HG02943 (cell line): ENCODE measurements around the gene MEF2B.
"Not testable (repeated sequence)": the region's sequence is repeated elsewhere in the genome, so short reads cannot be mapped to it uniquely, and the experiment has no call there.

Source experiments
- ATAC-seq: cut with Tn5 transposase; IDR thresholded peaks from one replicate; pipeline ENCODE4 v1.9.1; 2021; ENCODE audit warnings: mild to moderate bottlenecking, low read depth, moderate library complexity; ENCODE audit not compliant: unreplicated experiment

MEF2B gene

DNA sequence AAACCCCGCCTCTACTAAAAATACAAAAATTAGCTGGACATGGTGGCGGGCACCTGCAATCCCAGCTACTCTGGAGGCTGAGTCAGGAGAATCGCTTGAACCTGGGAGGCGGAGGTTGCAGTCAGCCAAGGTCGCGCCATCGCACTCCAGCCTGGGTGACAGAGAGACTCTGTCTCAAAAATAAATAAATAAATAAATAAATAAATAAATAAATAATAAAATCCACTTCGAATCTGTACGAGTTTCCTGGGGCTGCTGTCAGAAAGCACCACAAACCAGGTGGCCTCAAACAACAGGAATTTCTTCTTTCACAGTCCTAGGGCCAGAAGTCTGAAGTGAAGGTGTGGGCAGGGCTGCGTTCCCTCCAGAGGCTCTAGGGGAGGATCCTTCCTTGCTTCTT is 67.5 kb downstream of the MEF2B start:
- not testable (repeated sequence) for ATAC-seq

DNA sequence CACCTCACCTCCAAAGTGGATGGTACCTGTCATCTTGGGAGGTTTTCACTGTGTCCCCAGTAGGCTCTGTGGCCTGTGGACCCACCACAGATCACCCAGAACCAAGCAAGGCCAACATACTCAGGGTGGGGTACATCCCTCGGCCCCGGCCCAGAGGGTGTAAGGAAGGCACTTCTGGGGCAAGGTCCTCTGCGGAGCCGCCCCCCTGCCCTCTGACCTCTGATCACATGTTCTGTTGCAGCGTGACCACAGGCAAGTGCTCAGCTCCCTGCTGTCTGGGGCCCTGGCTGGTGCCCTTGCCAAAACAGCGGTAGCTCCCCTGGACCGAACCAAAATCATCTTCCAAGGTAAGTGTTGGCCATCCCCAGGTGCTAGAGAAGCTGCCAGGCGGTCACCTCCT is 68.5 kb downstream of the MEF2B start:
- ATAC-seq = no peak

DNA sequence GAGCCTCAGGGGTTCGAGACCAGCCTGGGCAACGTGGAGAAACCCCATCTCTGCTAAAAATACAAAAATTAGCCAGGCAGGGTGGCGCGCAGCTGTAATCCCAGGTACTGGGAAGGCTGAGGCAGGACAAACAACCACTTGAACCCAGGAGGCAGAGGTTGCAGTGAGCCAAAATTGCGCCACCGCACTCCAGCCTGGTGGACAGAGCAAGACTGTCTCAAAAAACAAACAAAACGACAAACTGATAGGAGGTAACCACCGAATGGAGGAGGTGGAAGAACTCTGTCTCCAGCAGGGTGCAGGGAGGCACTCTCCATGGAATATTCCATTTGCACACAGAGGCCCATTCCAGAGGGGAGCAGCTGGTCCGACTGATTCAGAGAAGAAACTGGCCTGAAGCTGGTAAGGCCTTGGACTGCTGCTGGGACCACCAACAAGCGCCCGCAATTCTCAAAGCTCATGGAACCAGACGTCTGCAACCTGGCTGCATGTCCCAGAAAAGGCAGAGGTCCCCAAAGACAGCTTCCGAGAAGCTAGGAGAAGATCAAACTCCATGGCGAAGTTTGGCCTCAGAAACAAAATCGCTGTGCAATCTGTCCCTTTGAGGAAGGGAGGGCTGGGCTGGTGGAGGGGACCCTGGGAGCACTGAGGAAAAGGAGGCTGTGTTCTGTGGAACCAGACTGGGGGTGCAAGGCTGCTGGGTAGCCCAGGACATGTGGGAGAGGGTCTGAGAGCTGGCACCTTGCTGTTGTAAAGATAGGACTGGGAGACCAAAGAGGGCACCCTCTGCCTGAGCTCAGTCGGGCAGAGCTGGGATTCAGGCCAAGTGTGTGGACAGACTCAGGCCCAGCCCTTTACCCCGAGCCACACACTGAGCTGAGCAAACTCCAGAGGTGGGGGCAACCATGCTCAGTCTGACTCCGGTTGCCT is 71.1 kb downstream of the MEF2B start:
- no peak for ATAC-seq

DNA sequence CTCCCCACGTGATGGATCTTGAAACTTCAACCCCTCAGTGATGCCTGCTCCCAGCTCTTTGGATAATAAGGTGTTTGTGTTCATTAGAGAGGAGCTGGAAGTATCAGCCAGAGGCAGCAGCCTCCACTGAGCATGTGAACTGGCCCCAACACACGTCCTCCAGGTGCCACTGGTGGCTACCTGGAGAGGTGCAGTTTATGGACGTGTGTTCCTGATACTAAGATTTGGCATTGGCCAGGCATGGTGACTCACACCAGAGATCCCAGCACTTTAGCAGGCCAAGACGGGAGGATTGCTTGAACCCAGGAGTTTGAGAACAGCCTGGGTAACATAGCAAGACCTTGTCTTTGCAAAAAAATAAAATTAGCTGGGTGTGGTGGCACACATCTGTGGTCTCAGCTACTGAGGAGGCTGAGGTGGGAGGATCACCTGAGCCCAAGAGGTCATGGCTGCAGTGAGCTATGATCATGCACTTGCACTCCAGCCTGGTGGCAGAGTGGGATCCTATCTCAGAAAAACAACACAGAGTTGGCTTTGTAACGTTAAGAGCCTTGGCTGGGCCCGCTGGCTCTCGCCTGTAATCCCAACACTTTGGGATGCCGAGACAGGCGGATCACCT is 71.9 kb downstream of the MEF2B start:
- ATAC-seq = no peak

DNA sequence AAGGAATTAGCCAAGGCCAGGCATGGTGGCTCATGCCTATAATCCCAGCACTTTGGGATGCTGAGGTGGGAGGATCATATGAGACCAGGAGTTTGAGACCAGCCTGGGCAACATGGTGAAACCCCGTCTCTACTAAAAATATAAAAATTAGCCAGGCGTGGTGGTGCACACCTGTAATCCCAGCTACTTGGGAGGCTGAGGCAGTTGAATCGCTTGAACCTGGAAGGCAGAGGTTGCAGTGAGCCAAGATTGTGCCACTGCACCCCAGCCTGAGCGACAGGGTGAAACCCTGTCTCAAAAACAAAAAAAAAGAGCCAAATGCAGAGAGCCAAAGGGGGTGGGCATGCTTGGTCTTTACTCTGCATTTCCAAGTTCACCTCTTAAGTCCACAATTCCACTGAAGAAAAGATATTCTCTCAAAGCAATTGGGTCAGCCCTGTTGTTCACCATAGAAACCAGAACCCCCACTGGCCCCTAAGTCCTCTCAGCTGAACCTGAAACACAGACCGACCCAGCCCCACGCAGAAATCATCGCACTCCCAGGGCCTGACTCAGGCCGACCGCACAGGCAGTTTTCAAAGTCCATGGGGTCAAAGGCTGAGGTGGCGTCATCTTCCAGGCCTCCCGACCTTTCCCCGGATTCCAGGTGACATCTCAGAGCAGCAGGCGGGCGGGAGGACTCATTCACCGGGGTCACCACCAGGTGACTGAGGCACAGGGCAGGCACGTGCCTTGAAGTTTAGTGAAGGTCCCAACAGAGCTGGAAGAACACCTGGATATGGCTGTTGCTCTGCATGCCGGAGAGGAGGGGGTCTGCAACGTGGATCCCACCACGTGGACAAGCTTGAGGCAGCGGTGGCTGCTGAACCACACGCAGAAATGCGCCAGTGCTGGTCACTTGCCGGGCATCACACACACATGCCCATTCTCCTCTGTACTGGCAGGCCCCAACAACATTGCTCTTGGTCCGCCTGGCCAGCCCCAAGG is 73.1 kb downstream of the MEF2B start:
- no peak for ATAC-seq

DNA sequence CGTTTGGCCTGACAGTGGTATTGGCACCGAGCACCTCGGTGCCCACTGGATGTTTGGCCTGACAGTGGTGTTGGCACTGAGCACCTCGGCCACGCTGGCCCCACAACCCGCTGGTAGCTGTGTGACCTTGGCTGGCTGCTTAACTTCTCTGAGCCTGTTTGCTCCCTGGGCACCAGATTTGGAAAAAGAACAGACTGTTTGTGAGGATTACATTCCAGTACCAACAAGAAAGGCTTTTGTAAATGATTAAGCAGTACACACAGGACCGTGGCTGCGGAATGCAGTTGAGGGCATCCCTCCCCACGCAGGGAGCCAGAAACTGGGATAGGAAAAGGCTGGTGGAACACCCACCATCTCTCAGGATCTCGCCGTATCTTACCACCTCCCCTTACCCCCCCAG is 74.4 kb downstream of the MEF2B start:
- ATAC-seq = no peak
